ENCODE measurements around the gene PLCB4. TPM values are rescaled to one million over a fixed set of nuclear protein-coding genes. Genes with fewer than 3 reads are reported as not detected.

PLCB4 gene
- total and polyA plus RNA-seq, 4 donors = 1.5 to 26.2 (median 10.8) TPM

DNA sequence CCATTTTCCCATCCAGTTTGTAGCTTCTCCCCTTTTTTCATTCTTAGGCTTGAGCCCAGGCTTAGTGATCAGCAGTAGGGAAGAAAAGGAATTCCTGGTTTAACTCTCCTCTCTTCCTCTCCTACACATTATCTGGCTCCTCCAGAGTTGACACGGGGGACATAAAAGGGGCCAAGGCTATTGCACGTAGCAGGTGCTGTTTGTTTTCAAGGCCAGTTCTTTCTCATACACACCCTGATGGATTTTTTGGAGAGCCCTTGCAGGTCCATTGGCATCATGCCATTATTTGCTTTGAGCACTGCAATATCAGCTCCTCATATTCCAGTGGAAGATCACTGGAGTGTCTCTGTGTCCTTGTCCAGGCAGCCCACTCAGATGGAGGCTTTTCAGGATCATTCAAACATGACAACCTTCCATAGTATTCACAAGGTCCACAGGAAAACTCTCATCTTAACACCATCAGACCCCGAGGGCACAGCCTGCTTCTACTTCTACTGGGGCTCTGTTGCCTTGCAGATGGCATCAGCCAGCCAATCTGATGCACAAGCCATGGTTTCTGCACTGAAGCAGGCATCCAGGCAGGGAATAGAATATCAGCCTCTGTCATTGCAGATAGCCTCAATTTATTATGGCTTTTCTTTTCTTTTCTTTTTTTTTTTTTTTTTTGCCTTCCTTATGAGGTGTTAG is 18.8 kb downstream of the PLCB4 start:
- intact Hi-C loops (cut with DNase I) = no loop called here
- DNase-seq = no peak
- 83 to 90% methylated on average over 3 of the region's 3 CpGs for WGBS, 2 donors
- Histone ChIP-seq H3K4me3 (ENCODE audit: low read length in 2 of 2) (no peak overlapping the region), H3K4me1 (ENCODE audit: control insufficient read depth in 1 of 2, insufficient read depth in 2 of 2, low read length in 2 of 2) (peaks cover 5 to 6% of the 10 kb centered on the region in 2 donors), H3K27ac (ENCODE audit: low read depth in 1 of 2, low read length in 2 of 2) (no peak overlapping the region), H3K9me3 (ENCODE audit: control insufficient read depth, low read length) (no peaks in the 10 kb centered on the region), H3K27me3 (ENCODE audit: control insufficient read depth in 1 of 2, insufficient read depth in 2 of 2, low read length in 1 of 2) (no peaks in the 10 kb centered on the region), H3K36me3 (ENCODE audit: control insufficient read depth in 1 of 2, insufficient read depth in 2 of 2, low read length in 1 of 2) (no peaks in the 10 kb centered on the region)
- ATAC-seq (ENCODE audit: low FRiP score) = no peak

- DNase-seq (no peak), ATAC-seq (ENCODE audit: low FRiP score) (no peak)
- Histone ChIP-seq H3K27me3 (ENCODE audit: control insufficient read depth in 1 of 2, insufficient read depth in 2 of 2, low read length in 1 of 2) (no peaks in the 10 kb centered on the region), H3K4me1 (ENCODE audit: control insufficient read depth in 1 of 2, insufficient read depth in 2 of 2, low read length in 2 of 2) (peaks cover 3 to 4% of the 10 kb centered on the region in 2 donors), H3K36me3 (ENCODE audit: control insufficient read depth in 1 of 2, insufficient read depth in 2 of 2, low read length in 1 of 2) (no peaks in the 10 kb centered on the region), H3K4me3 (ENCODE audit: low read length in 2 of 2) (no peak overlapping the region), H3K27ac (ENCODE audit: low read depth in 1 of 2, low read length in 2 of 2) (no peak overlapping the region), H3K9me3 (ENCODE audit: control insufficient read depth, low read length) (no peaks in the 10 kb centered on the region)
- intact Hi-C loops (cut with DNase I) = no loop called here
Measured at GRCh38 chr20:9088556-9088955, 19.7 kb downstream of the PLCB4 start.

DNA sequence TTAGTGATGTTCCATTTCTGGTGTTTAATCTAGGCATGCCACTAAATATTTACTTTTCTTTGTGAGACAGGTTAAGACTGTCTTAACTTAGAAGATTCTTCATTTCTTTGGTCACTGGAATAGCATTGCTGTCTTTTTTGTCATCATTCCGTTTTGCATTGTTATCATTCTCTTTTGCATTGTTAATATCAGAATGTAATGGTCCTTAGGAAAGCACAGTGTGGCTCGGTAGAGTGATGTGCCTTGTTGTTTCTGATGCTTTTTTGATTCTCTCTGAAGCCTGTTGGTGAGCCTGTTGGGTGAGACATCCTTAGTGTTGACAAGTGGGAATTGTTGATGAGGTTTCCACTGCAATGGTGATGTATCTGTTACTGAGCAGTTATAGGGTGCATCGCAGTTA is 23.2 kb downstream of the PLCB4 start:
- Histone ChIP-seq H3K27ac (ENCODE audit: low read depth in 1 of 2, low read length in 2 of 2) (no peak overlapping the region), H3K36me3 (ENCODE audit: control insufficient read depth in 1 of 2, insufficient read depth in 2 of 2, low read length in 1 of 2) (no peaks in the 10 kb centered on the region), H3K4me3 (ENCODE audit: low read length in 2 of 2) (no peak overlapping the region), H3K9me3 (ENCODE audit: control insufficient read depth, low read length) (no peaks in the 10 kb centered on the region), H3K4me1 (ENCODE audit: control insufficient read depth in 1 of 2, insufficient read depth in 2 of 2, low read length in 2 of 2) (peaks cover 3% of the 10 kb centered on the region in 2 donors), H3K27me3 (ENCODE audit: control insufficient read depth in 1 of 2, insufficient read depth in 2 of 2, low read length in 1 of 2) (no peaks in the 10 kb centered on the region)
- 82 to 84% methylated on average over 3 of the region's 3 CpGs for WGBS, 2 donors
- ATAC-seq (ENCODE audit: low FRiP score) (no peak), DNase-seq (no peak)
- intact Hi-C loops (cut with DNase I) = no loop called here

DNA sequence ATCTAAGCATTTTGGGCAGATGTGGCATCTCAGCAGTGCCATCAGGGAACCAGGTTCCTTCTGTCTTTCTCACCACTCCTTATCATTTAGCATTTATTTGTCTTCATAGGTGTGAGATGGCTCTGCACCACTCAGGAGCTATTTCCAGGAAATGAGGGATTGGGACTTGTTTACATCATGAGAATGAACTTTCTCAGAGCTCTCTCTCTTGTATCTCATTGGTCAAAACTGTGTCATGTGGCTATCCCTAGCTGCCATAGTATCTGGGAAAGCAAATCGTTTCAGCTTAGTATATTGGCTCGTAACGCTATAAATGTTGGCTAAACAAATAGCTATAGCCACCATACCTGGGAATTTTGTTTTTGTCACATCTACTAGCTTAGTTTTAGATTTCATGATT is 23.8 kb downstream of the PLCB4 start:
- Histone ChIP-seq H3K4me1 (ENCODE audit: control insufficient read depth in 1 of 2, insufficient read depth in 2 of 2, low read length in 2 of 2) (peaks cover 3% of the 10 kb centered on the region in 2 donors), H3K27ac (ENCODE audit: low read depth in 1 of 2, low read length in 2 of 2) (no peak overlapping the region), H3K27me3 (ENCODE audit: control insufficient read depth in 1 of 2, insufficient read depth in 2 of 2, low read length in 1 of 2) (no peaks in the 10 kb centered on the region), H3K4me3 (ENCODE audit: low read length in 2 of 2) (no peak overlapping the region), H3K9me3 (ENCODE audit: control insufficient read depth, low read length) (no peaks in the 10 kb centered on the region), H3K36me3 (ENCODE audit: control insufficient read depth in 1 of 2, insufficient read depth in 2 of 2, low read length in 1 of 2) (no peaks in the 10 kb centered on the region)
- intact Hi-C loops (cut with DNase I) = no loop called here
- 71 to 80% methylated on average over 3 of the region's 3 CpGs for WGBS, 2 donors
- no peak for DNase-seq
- ATAC-seq (ENCODE audit: low FRiP score) = no peak

GRCh38 chr20:9093218-9093957 is 24.5 kb downstream of the PLCB4 start:
- Histone ChIP-seq H3K36me3 (ENCODE audit: control insufficient read depth in 1 of 2, insufficient read depth in 2 of 2, low read length in 1 of 2) (no peaks in the 10 kb centered on the region), H3K4me3 (ENCODE audit: low read length in 2 of 2) (peak overlapping the region in 1 of 2 donors; percentile 18), H3K27ac (ENCODE audit: low read depth in 1 of 2, low read length in 2 of 2) (no peak overlapping the region), H3K27me3 (ENCODE audit: control insufficient read depth in 1 of 2, insufficient read depth in 2 of 2, low read length in 1 of 2) (no peaks in the 10 kb centered on the region), H3K4me1 (ENCODE audit: control insufficient read depth in 1 of 2, insufficient read depth in 2 of 2, low read length in 2 of 2) (peaks cover 0 to 3% of the 10 kb centered on the region in 2 donors), H3K9me3 (ENCODE audit: control insufficient read depth, low read length) (no peaks in the 10 kb centered on the region)
- 22% methylated on average over 8 of the region's 8 CpGs for WGBS, 2 donors
- ATAC-seq (ENCODE audit: low FRiP score) (no peak), DNase-seq (no peak)
- intact Hi-C loops (cut with DNase I) = no loop called here

- Histone ChIP-seq H3K4me1 (ENCODE audit: control insufficient read depth in 1 of 2, insufficient read depth in 2 of 2, low read length in 2 of 2) (no peaks in the 10 kb centered on the region), H3K27me3 (ENCODE audit: control insufficient read depth in 1 of 2, insufficient read depth in 2 of 2, low read length in 1 of 2) (no peaks in the 10 kb centered on the region), H3K27ac (ENCODE audit: low read depth in 1 of 2, low read length in 2 of 2) (no peak overlapping the region), H3K4me3 (ENCODE audit: low read length in 2 of 2) (no peak overlapping the region), H3K36me3 (ENCODE audit: control insufficient read depth in 1 of 2, insufficient read depth in 2 of 2, low read length in 1 of 2) (no peaks in the 10 kb centered on the region), H3K9me3 (ENCODE audit: control insufficient read depth, low read length) (no peaks in the 10 kb centered on the region)
- intact Hi-C loops (cut with DNase I) = no loop called here
- no peak for ATAC-seq (ENCODE audit: low FRiP score)
- WGBS, 2 donors = 59 to 77% methylated on average over 2 of the region's 2 CpGs
- no peak for DNase-seq
Measured at GRCh38 chr20:9099372-9099771, 30.5 kb downstream of the PLCB4 start.

DNA sequence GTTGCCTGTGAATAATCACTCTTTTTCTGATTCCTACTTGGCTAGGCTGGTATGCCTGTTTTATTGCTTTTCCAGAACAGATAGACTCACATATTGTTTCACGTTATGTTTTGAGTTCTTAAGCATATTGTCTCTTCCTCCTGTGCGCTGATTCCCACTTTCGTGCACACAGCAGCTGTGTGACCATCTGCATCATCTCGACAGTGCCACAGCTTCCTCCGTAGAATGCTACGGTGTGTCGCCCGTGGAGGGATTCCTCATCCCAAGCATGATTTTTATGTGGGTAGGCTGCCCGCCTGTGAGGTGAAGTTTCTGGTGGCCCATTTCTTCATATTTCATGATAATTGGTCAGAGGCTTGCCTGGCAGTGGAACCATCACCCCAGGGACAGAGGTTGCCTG is 31.8 kb downstream of the PLCB4 start:
- no peaks in the 10 kb centered on the region for H3K27me3 ChIP-seq (ENCODE audit: control insufficient read depth in 1 of 2, insufficient read depth in 2 of 2, low read length in 1 of 2)
- ATAC-seq (ENCODE audit: low FRiP score) (no peak), DNase-seq (no peak)
- no peak overlapping the region for H3K27ac ChIP-seq (ENCODE audit: low read depth in 1 of 2, low read length in 2 of 2)
- H3K36me3 ChIP-seq (ENCODE audit: control insufficient read depth in 1 of 2, insufficient read depth in 2 of 2, low read length in 1 of 2) = no peaks in the 10 kb centered on the region
- H3K9me3 ChIP-seq (ENCODE audit: control insufficient read depth, low read length) = no peaks in the 10 kb centered on the region
- intact Hi-C loops (cut with DNase I) = no loop called here
- no peak overlapping the region for H3K4me3 ChIP-seq (ENCODE audit: low read length in 2 of 2)
- H3K4me1 ChIP-seq (ENCODE audit: control insufficient read depth in 1 of 2, insufficient read depth in 2 of 2, low read length in 2 of 2) = no peaks in the 10 kb centered on the region
- 96% methylated on average over 9 of the region's 9 CpGs for WGBS, 2 donors

- H3K4me3 ChIP-seq (ENCODE audit: low read length in 2 of 2) = no peak overlapping the region
- intact Hi-C loops (cut with DNase I) = no loop called here
- DNase-seq (no peak), ATAC-seq (ENCODE audit: low FRiP score) (no peak)
- no peak overlapping the region for H3K27ac ChIP-seq (ENCODE audit: low read depth in 1 of 2, low read length in 2 of 2)
- no peaks in the 10 kb centered on the region for H3K36me3 ChIP-seq (ENCODE audit: control insufficient read depth in 1 of 2, insufficient read depth in 2 of 2, low read length in 1 of 2)
- no peaks in the 10 kb centered on the region for H3K4me1 ChIP-seq (ENCODE audit: control insufficient read depth in 1 of 2, insufficient read depth in 2 of 2, low read length in 2 of 2)
- H3K9me3 ChIP-seq (ENCODE audit: control insufficient read depth, low read length) = no peaks in the 10 kb centered on the region
- H3K27me3 ChIP-seq (ENCODE audit: control insufficient read depth in 1 of 2, insufficient read depth in 2 of 2, low read length in 1 of 2) = no peaks in the 10 kb centered on the region
Measured at GRCh38 chr20:9102456-9102855, 33.6 kb downstream of the PLCB4 start.

DNA sequence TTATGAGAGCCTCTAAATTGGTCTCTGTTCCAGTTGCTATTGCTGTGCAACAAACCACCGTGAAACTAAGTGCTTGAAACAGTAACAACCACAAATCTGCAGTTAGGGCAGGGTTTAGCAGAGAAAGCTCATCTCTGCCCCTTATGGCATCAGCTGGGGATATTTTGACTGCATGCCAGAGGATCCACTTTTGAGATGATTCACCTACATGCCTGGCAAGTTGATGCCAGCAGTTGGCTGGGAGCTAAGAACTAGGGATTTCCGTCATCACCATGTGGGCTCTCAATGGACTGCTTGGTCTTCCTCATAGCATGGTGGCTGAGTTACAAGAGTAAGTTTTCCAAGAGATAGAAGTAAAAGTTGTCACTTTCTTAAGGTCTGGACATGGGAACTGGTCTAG is 35.1 kb downstream of the PLCB4 start:
- Histone ChIP-seq H3K27ac (ENCODE audit: low read depth in 1 of 2, low read length in 2 of 2) (no peak overlapping the region), H3K4me3 (ENCODE audit: low read length in 2 of 2) (no peak overlapping the region), H3K27me3 (ENCODE audit: control insufficient read depth in 1 of 2, insufficient read depth in 2 of 2, low read length in 1 of 2) (no peaks in the 10 kb centered on the region), H3K9me3 (ENCODE audit: control insufficient read depth, low read length) (no peaks in the 10 kb centered on the region), H3K4me1 (ENCODE audit: control insufficient read depth in 1 of 2, insufficient read depth in 2 of 2, low read length in 2 of 2) (no peaks in the 10 kb centered on the region), H3K36me3 (ENCODE audit: control insufficient read depth in 1 of 2, insufficient read depth in 2 of 2, low read length in 1 of 2) (no peaks in the 10 kb centered on the region)
- intact Hi-C loops (cut with DNase I) = no loop called here
- DNase-seq (no peak), ATAC-seq (ENCODE audit: low FRiP score) (no peak)
- WGBS, 2 donors = 98 to 99% methylated on average over 2 of the region's 2 CpGs

Data from aorta (tissue), 5 donors.